WI38 (cell line): ENCODE measurements around the gene FMNL2.

Experiments
- H3K4me3 ChIP-seq: 2 replicates; pipeline ENCODE4 v1.5.1; 2011; ENCODE audit warnings: low read depth, mild to moderate bottlenecking, control low read depth, low read length
- TF ChIP-seq, protein P1 (sequence below): IDR thresholded peaks from 2 replicates; pipeline ENCODE4 v1.5.1; 2012; ENCODE audit warnings: low read depth, mild to moderate bottlenecking, control low read depth, low read length

Gene FMNL2

DNA sequence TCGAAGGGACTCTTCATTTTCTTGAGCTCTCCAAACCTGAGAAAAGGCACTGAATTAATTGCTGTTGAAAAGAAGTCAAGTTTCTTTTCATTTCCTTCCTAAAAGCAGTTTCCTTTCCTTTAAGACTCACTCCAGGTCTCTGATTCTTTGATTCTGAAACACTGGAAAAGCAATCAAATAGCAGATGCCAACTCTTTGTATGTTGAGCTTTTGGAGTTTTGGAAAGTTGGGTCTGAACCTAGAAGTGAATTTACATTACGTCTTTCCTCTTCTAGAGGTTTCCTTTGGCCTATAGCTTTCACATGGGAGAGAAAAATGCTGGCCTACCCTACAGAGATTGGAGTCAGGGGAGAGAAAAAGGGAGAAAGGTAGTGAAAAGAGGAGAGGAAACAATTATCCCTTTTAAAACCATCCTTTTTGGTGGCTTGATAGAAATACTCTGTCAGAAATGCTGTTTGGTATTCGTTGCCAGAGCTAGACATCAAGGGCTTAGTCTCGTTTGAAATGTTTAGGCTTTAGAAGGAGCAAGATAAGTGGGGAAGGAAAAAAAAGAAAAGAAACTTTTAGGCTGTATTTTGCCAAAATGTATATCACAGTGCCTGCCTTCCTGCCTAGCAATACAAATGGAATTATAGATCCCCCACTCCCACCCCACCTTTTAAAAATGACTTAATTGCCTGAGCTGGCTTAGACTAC, 194.6 kb downstream of the FMNL2 start:
- H3K4me3 ChIP-seq: no peak overlapping the region
- TF ChIP-seq, protein P1, sequence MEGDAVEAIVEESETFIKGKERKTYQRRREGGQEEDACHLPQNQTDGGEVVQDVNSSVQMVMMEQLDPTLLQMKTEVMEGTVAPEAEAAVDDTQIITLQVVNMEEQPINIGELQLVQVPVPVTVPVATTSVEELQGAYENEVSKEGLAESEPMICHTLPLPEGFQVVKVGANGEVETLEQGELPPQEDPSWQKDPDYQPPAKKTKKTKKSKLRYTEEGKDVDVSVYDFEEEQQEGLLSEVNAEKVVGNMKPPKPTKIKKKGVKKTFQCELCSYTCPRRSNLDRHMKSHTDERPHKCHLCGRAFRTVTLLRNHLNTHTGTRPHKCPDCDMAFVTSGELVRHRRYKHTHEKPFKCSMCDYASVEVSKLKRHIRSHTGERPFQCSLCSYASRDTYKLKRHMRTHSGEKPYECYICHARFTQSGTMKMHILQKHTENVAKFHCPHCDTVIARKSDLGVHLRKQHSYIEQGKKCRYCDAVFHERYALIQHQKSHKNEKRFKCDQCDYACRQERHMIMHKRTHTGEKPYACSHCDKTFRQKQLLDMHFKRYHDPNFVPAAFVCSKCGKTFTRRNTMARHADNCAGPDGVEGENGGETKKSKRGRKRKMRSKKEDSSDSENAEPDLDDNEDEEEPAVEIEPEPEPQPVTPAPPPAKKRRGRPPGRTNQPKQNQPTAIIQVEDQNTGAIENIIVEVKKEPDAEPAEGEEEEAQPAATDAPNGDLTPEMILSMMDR: no peak

DNA sequence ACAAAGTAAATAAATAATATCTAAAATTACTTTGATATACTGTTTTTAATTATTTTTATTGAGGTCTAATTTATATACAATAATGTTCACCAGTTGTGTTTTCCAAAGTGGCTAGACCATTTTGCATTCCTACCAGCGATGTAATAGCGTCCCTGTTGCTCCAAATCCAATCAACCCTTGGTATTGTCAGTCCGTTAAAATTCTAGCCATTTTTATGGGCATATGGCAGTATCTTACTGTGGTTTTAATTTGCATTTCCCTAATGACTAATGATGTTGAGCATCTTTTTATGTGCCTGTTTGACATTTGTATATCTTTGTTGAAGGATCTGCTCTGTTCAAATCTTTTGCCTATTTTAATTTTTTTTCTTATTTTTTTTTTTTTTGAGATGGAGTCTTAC, 197.3 kb downstream of the FMNL2 start:
- TF ChIP-seq, protein P1: no peak

DNA sequence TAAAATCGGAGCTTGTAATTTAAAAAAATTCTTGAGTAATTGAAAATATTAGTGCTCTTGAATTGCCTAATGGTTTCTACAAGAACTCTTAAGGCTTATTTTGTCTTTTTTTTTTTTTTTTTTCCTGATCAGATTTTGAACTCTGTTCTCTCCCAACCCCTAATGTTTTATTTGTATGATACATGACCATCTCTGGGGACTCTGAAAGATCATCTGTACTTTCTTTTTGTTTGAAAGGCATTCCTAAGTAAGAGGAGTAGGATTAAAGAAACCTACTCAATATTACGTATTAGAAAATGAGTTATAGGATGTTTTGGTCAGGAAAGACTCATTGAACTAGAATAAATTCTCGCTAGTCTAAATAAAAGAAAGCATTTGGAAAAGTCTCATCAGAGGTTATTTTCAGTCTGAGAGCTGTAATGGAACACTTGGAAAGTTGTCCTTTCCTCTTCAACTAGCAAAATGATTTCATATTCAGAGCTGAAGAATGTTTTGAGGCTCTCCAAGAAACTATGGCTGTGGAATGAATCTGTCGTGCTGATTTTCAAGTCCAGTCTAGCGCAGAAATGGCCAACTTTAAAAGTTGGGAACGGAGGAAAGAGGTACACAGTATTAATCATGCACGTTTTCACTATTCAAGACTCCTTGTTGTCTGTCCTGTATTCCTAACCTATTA, 199.6 kb downstream of the FMNL2 start:
- H3K4me3 ChIP-seq: no peak overlapping the region
- TF ChIP-seq, protein P1: no peak

More for the DNA sequence above, 197.3 kb downstream of the FMNL2 start:
- no peak overlapping the region for H3K4me3 ChIP-seq

DNA sequence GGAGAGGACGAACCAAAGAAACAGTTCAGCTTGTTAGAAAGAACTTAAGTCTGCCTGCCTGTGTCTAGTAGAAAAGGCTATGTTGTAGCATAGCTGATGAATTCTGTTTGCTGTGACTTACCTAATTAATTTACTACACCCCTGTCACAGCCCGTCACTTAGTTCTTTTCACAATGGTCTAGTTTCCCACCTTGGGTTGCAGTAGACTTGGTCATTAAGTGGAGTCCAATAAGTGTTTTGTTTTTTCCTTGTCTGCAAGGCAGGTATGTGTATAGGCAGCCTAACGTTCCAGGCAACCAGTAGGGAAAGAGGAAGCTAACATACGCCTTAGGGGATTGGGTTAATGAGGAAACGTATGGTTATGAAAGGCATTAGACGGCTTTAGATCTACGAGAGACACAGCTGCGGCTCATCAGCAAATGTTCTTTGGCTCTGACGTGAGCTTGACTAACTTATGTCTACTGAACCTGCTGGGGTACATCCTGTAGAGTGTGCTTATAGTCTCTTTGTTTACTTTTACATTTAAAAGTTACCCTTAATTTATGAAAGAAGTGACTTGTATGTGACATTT, 202.2 kb downstream of the FMNL2 start:
- TF ChIP-seq, protein P1: no peak
- H3K4me3 ChIP-seq: no peak overlapping the region

DNA sequence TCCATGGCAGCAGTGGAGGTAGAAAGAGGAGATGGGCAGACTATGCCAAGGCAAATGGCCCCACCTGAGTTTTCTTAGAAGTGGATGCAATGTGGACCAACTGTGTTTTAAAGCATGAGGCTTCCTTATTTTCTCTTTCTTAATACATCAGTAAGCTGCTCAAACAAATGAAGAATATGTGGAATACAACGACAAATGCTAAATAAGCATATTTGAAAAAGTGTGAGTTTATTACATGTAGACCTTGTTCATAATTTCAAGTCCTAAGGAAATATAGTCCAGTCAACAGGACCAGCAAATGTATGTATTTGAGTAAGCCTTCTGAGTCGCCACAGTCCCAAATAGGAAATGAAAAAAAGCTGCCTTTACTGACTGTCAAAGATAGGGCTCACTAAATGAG, 204.4 kb downstream of the FMNL2 start:
- TF ChIP-seq, protein P1: no peak
- H3K4me3 ChIP-seq: no peak overlapping the region

DNA sequence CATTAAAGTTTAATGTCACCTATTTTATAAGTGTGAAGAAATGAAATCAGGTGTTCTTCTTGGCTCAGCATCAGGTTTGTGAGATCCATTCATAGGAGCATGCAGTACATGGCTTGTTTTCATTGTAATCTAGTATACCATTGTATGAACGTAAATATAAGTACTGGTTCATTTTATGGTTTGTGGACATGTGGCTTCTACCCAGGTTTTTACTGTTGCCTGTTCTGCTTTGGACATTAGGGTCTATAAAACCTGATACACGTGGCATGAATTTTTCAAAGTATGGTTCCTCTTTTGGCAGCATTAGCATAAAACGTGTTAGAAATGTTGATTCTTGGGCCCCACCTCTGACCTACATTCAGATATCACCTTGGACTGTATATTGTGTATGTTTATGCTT, 206.7 kb downstream of the FMNL2 start:
- H3K4me3 ChIP-seq: no peak overlapping the region
- TF ChIP-seq, protein P1: no peak
